Activated CD4-positive, alpha-beta T cell treated with anti-CD3 and anti-CD28 coated beads for 1 hour (primary cell): ENCODE data around the gene BTBD17.
A peak's percentile ranks its signal among the peaks of the same experiment; 100 is the strongest.

Experiments
- DNase-seq: peaks from one replicate; pipeline ENCODE4 v3.0.0-alpha.2; 2020

Gene BTBD17

GRCh38 chr17:74332763-74333283, 28.8 kb downstream of the BTBD17 start:
- DNase-seq = no peak

GRCh38 chr17:74332017-74332650, 29.5 kb downstream of the BTBD17 start:
- DNase-seq = no peak

- DNase-seq = no peak
Observed at GRCh38 chr17:74330446-74330845, 31.2 kb downstream of the BTBD17 start.

GRCh38 chr17:74329378-74329777, 32.3 kb downstream of the BTBD17 start:
- no peak for DNase-seq

GRCh38 chr17:74328487-74328886, 33.2 kb downstream of the BTBD17 start:
- DNase-seq = no peak

- DNase-seq = no peak
Observed at GRCh38 chr17:74326506-74326905, 35.2 kb downstream of the BTBD17 start.

GRCh38 chr17:74325743-74326379, 35.8 kb downstream of the BTBD17 start, which contains the start of gene KIF19:
Gene KIF19 (plus strand): TSS chr17:74326226. CDS start chr17:74326350, 124 bp downstream.
- peak; percentile 26 for DNase-seq

- DNase-seq = no peak
Observed at GRCh38 chr17:74325376-74325742, 36.3 kb downstream of the BTBD17 start.

- DNase-seq = no peak
Observed at GRCh38 chr17:74324521-74324920, 37.1 kb downstream of the BTBD17 start.

GRCh38 chr17:74318391-74318790, 43.3 kb downstream of the BTBD17 start:
- DNase-seq = no peak

GRCh38 chr17:74317071-74317470, 44.6 kb downstream of the BTBD17 start:
- no peak for DNase-seq

- no peak for DNase-seq
Observed at GRCh38 chr17:74316220-74316619, 45.4 kb downstream of the BTBD17 start.

GRCh38 chr17:74314877-74315276, 46.8 kb downstream of the BTBD17 start:
- DNase-seq = no peak

GRCh38 chr17:74309902-74310301, 51.8 kb downstream of the BTBD17 start:
- DNase-seq = no peak

GRCh38 chr17:74307984-74308773, 53.5 kb downstream of the BTBD17 start:
- DNase-seq = no peak
